AG04449 (cell line): ENCODE measurements around the gene SLC7A1.

ENCODE experiments used
- CTCF ChIA-PET: fragments of 350-600 bp; formaldehyde crosslinking; extraction: SDS; loops from one replicate; lab custom pipeline; 2021; ENCODE audit warnings: antibody characterized with exemption; lab: Yijun Ruan, JAX
- POLR2A ChIA-PET: fragments of 400-600, 350-600 bp; formaldehyde crosslinking; extraction: SDS; loops from one replicate; lab custom pipeline; 2020; ENCODE audit warnings: antibody characterized with exemption, inconsistent platforms; lab: Yijun Ruan, JAX
- DNase-seq: peaks from one replicate; pipeline ENCODE4 v3.0.0-alpha.2; 2010; ENCODE audit warnings: low read depth, low spot score
- H3K4me3 ChIP-seq: 2 replicates; pipeline ENCODE4 v1.5.1; 2011; ENCODE audit warnings: low read depth, mild to moderate bottlenecking, control low read depth, low read length
- CTCF ChIP-seq: IDR thresholded peaks from one replicate; pipeline ENCODE4 v1.5.1; 2011; ENCODE audit warnings: mild to moderate bottlenecking, moderate library complexity, low read length, control low read depth, inconsistent platforms; ENCODE audit not compliant: insufficient read depth; ENCODE audit errors: missing control alignments

SLC7A1 gene

GRCh38 chr13:29597246-29597645, 1.8 kb upstream of the SLC7A1 start:
- H3K4me3 ChIP-seq = no peak overlapping the region
- ChIA-PET CTCF (interaction anchor here (1.8 kb wide), 1 partner anchor 89 kb away, joined by 13 read pairs; no protein-coding TSS in a partner anchor), POLR2A (interaction anchor here (1.5 kb wide), 1 partner anchor 105 kb away, joined by 4 read pairs; no protein-coding TSS in a partner anchor)
- TF ChIP-seq CTCF = no peak
- no peak for DNase-seq

GRCh38 chr13:29596064-29596418, 553 bp upstream of the SLC7A1 start:
- no peak for TF ChIP-seq CTCF
- CTCF ChIA-PET = interaction anchor here (0.7 to 1.8 kb wide), 5 partner anchors 8 to 112 kb away, joined by 3 to 13 read pairs (median 3); no protein-coding TSS in a partner anchor
- DNase-seq = no peak
- POLR2A ChIA-PET = interaction anchor here (0.7 to 1.5 kb wide), 3 partner anchors 58 to 109 kb away, joined by 3 to 4 read pairs (median 3); no protein-coding TSS in a partner anchor
- peak overlapping the region; percentile 63 for H3K4me3 ChIP-seq

DNA sequence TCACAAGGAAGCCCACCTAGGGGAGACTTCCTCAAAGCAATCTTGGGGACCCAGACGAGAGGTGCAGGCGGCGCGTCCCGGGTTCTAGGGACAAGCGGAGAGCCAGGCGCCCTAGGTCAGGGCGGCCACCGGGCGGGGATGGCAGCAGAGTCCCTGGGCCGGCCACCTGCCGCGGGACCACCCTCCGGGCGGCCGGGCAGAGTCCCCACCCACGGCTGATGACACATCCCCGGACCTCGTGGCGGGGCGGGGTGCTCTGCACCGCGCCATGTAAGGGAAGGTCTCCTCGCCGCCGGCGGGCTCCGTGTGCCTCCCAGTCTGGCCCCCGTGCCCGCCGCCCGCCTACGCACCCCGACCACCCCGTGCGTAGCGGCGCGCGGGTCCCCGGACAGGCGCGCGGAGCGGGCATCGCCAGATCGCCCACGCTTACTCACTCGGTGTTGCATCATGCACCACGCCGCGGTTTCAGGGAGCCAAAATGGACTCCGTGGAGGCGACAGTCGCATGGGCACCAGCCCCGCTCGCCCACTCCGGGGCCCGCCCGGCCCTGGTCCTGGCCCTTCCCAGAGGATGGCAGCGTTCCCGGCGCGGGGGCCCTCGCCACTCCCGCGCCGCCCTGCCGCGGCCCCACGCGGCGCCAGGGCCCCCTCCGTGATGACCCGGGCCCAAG, 643 bp downstream of the SLC7A1 start:
- H3K4me3 ChIP-seq = peak overlapping the region; percentile 84
- no peak for DNase-seq
- CTCF ChIA-PET = no interaction called here

GRCh38 chr13:29594303-29594709, 1.2 kb downstream of the SLC7A1 start:
- DNase-seq = peak; percentile 49
- ChIA-PET POLR2A (interaction anchor here (1.0 kb wide), 1 partner anchor 108 kb away, joined by 3 read pairs; no protein-coding TSS in a partner anchor), CTCF (no interaction called here)
- no peak for TF ChIP-seq CTCF
- H3K4me3 ChIP-seq = peak overlapping the region; percentile 84

More for the DNA sequence above, 643 bp downstream of the SLC7A1 start:
- no peak for TF ChIP-seq CTCF
- POLR2A ChIA-PET = interaction anchor here (1.0 to 1.2 kb wide), 2 partner anchors 59 to 108 kb away, joined by 3 read pairs; no protein-coding TSS in a partner anchor

- POLR2A ChIA-PET = interaction anchor here (1.0 kb wide), 1 partner anchor 109 kb away, joined by 3 read pairs; no protein-coding TSS in a partner anchor
- no peak for TF ChIP-seq CTCF
Observed at GRCh38 chr13:29593605-29594297, 1.7 kb downstream of the SLC7A1 start.

GRCh38 chr13:29591310-29591709, 4.2 kb downstream of the SLC7A1 start:
- DNase-seq = no peak

More at GRCh38 chr13:29593605-29594297, 1.7 kb downstream of the SLC7A1 start:
- CTCF ChIA-PET = no interaction called here
- H3K4me3 ChIP-seq = peak overlapping the region; percentile 84
- DNase-seq = no peak

More at GRCh38 chr13:29591310-29591709, 4.2 kb downstream of the SLC7A1 start:
- ChIA-PET POLR2A (no interaction called here), CTCF (interaction anchor here (0.8 kb wide), 1 partner anchor 84 kb away, joined by 4 read pairs; no protein-coding TSS in a partner anchor)
- H3K4me3 ChIP-seq = no peak overlapping the region
- no peak for TF ChIP-seq CTCF
